IMR-90 (cell line): ENCODE data around the gene BMERB1. TPM values are rescaled to one million over a fixed set of nuclear protein-coding genes. Genes with fewer than 3 reads are reported as not detected.
A peak's percentile ranks its signal among the peaks of the same experiment; 100 is the strongest.

Experiments
- ATAC-seq: fragments of 200-7000 bp; cut with Tn5 transposase; 2 replicates; pipeline ENCODE4 v1.9.1; 2020; ENCODE audit warnings: low read depth, mild to moderate bottlenecking, moderate library complexity
- BruUV-seq: library from RNA; stranded (reverse); fragments of 400-500 nt; replicated peaks from 2 replicates; lab custom pipeline; 2021; lab: Mats Ljungman, UMichigan
- CTCF ChIA-PET: fragments of 300-600 bp; formaldehyde crosslinking; extraction: SDS; loops from one replicate; lab custom pipeline; 2021; ENCODE audit warnings: antibody characterized with exemption; lab: Yijun Ruan, JAX
- POLR2A ChIA-PET: fragments of 300-600 bp; sonication (Branson Sonifier 250); formaldehyde crosslinking; loops from one replicate; lab custom pipeline; 2022; ENCODE audit warnings: antibody characterized with exemption; ENCODE audit not compliant: unreplicated experiment; lab: Charles Lee
- DNase-seq: peaks from one replicate; pipeline ENCODE4 v3.0.0; 2013
- H2AFZ ChIP-seq: replicated peaks from 2 replicates; pipeline ENCODE3; 2013; ENCODE audit warnings: low read length, mild to moderate bottlenecking; ENCODE audit not compliant: poor library complexity
- H2AK5ac ChIP-seq: 2 replicates; pipeline ENCODE4 v1.6.1; 2013; ENCODE audit warnings: low read depth, low read length, inconsistent platforms
- H2AK9ac ChIP-seq: replicated peaks from 2 replicates; pipeline ENCODE3; 2013; ENCODE audit warnings: mild to moderate bottlenecking, low read depth, low read length, moderate library complexity; ENCODE audit not compliant: poor library complexity
- H2BK120ac ChIP-seq: 2 replicates; pipeline ENCODE4 v1.6.1; 2013; ENCODE audit warnings: low read depth, low read length, inconsistent platforms
- H2BK15ac ChIP-seq: 3 replicates; pipeline ENCODE4 v1.6.1; 2013; ENCODE audit warnings: low read depth, low read length, inconsistent platforms
- H2BK20ac ChIP-seq: 2 replicates; pipeline ENCODE4 v1.6.1; 2013; ENCODE audit warnings: low read depth, mild to moderate bottlenecking, inconsistent platforms, low read length, moderate library complexity
- H2BK5ac ChIP-seq: 2 replicates; pipeline ENCODE4 v1.6.1; 2013; ENCODE audit warnings: mild to moderate bottlenecking, low read depth, low read length, inconsistent platforms; ENCODE audit not compliant: poor library complexity, severe bottlenecking
- H3K14ac ChIP-seq: replicated peaks from 2 replicates; pipeline ENCODE4 v1.6.1; 2013; ENCODE audit warnings: low read depth, low read length, inconsistent platforms
- H3K18ac ChIP-seq: 2 replicates; pipeline ENCODE4 v1.6.1; 2013; ENCODE audit warnings: low read depth, low read length, control low read depth
- H3K23ac ChIP-seq: 2 replicates; pipeline ENCODE4 v1.6.1; 2013; ENCODE audit warnings: low read depth, low read length, inconsistent platforms
- H3K27ac ChIP-seq: 2 replicates; pipeline ENCODE4 v1.5.1; 2013; ENCODE audit warnings: mild to moderate bottlenecking, control low read depth, low read length; ENCODE audit not compliant: insufficient read depth
- H3K27me3 ChIP-seq: 2 replicates; pipeline ENCODE4 v1.6.1; 2013; ENCODE audit warnings: low read length; ENCODE audit not compliant: control insufficient read depth, insufficient read depth
- H3K36me3 ChIP-seq: 2 replicates; pipeline ENCODE4 v1.6.1; 2013; ENCODE audit warnings: low read length, mixed read lengths; ENCODE audit not compliant: control insufficient read depth, insufficient read depth
- H3K4ac ChIP-seq: 2 replicates; pipeline ENCODE4 v1.6.1; 2013; ENCODE audit warnings: low read depth, low read length, inconsistent platforms
- H3K4me1 ChIP-seq: 2 replicates; pipeline ENCODE4 v1.6.1; 2013; ENCODE audit warnings: low read length, mixed read lengths; ENCODE audit not compliant: control insufficient read depth, insufficient read depth
- H3K4me2 ChIP-seq: 2 replicates; pipeline ENCODE4 v1.6.1; 2013; ENCODE audit warnings: low read depth, mild to moderate bottlenecking, control low read depth, low read length, moderate library complexity
- H3K4me3 ChIP-seq: 2 replicates; pipeline ENCODE4 v1.5.1; 2013; ENCODE audit warnings: low read depth, mild to moderate bottlenecking, control low read depth, low read length, moderate library complexity; ENCODE audit not compliant: insufficient read depth
- H3K56ac ChIP-seq: 2 replicates; pipeline ENCODE4 v1.6.1; 2013; ENCODE audit warnings: low read length, inconsistent platforms; ENCODE audit not compliant: insufficient read depth; ENCODE audit errors: extremely low read depth
- H3K79me1 ChIP-seq, 2 experiments: 2 replicates each; pipeline ENCODE4 v1.6.1; 2013; ENCODE audit warnings: low read length in 2 of 2, inconsistent platforms in 1 of 2, low read depth in 1 of 2
- H3K9ac ChIP-seq: 2 replicates; pipeline ENCODE4 v1.6.1; 2013; ENCODE audit warnings: low read depth, low read length, control low read depth
- H3K9me1 ChIP-seq: 2 replicates; pipeline ENCODE4 v1.6.1; 2013; ENCODE audit warnings: low read length, inconsistent platforms; ENCODE audit not compliant: insufficient read depth
- H3K9me3 ChIP-seq: 2 replicates; pipeline ENCODE4 v1.6.1; 2013; ENCODE audit warnings: low read length; ENCODE audit not compliant: control insufficient read depth, insufficient read depth
- H4K20me1 ChIP-seq: 2 replicates; pipeline ENCODE4 v1.6.1; 2013; ENCODE audit warnings: low read length, inconsistent platforms; ENCODE audit not compliant: insufficient read depth
- H4K5ac ChIP-seq: 2 replicates; pipeline ENCODE4 v1.6.1; 2013; ENCODE audit warnings: mild to moderate bottlenecking, low read depth, low read length, control low read depth
- H4K8ac ChIP-seq, 2 experiments: 2 replicates each; pipeline ENCODE4 v1.6.1; 2013; ENCODE audit warnings: low read depth in 2 of 2, low read length in 2 of 2, control low read depth in 1 of 2, inconsistent platforms in 1 of 2
- H4K91ac ChIP-seq: 2 replicates; pipeline ENCODE4 v1.6.1; 2013; ENCODE audit warnings: low read depth, low read length, inconsistent platforms; ENCODE audit not compliant: insufficient read depth
- BHLHE40 ChIP-seq: fragments of 150-350 bp; IDR thresholded peaks from 2 replicates; pipeline ENCODE4 v1.6.1; 2016; ENCODE audit warnings: mild to moderate bottlenecking, low read depth, low read length
- CEBPB ChIP-seq: IDR thresholded peaks from 2 replicates; pipeline ENCODE4 v1.6.1; 2012; ENCODE audit warnings: low read depth, low read length, improper control_type of control experiment
- CHD1 ChIP-seq: IDR thresholded peaks from 2 replicates; pipeline ENCODE4 v1.6.1; 2012; ENCODE audit warnings: low read depth, low read length, improper control_type of control experiment
- FOS ChIP-seq: fragments of 150-350 bp; IDR thresholded peaks from 2 replicates; pipeline ENCODE4 v1.6.1; 2016; ENCODE audit warnings: low read depth, low read length
- MAFK ChIP-seq: IDR thresholded peaks from 2 replicates; pipeline ENCODE4 v1.6.1; 2012; ENCODE audit warnings: low read depth, low read length, improper control_type of control experiment
- MAZ ChIP-seq: IDR thresholded peaks from 2 replicates; pipeline ENCODE4 v1.6.1; 2012; ENCODE audit warnings: low read depth, mild to moderate bottlenecking, low read length, improper control_type of control experiment, moderate library complexity, borderline replicate concordance
- MXI1 ChIP-seq: IDR thresholded peaks from 2 replicates; pipeline ENCODE4 v1.6.1; 2012; ENCODE audit warnings: low read depth, mild to moderate bottlenecking, low read length, moderate library complexity, borderline replicate concordance
- NFE2L2 ChIP-seq: fragments of 150-350 bp; IDR thresholded peaks from 2 replicates; pipeline ENCODE4 v1.6.1; 2016; ENCODE audit warnings: low read depth, mild to moderate bottlenecking, low read length
- POLR2A ChIP-seq: IDR thresholded peaks from 2 replicates; pipeline ENCODE4 v1.6.1; 2012; ENCODE audit warnings: mild to moderate bottlenecking, low read depth, low read length
- RAD21 ChIP-seq: IDR thresholded peaks from 2 replicates; pipeline ENCODE4 v1.6.1; 2012; ENCODE audit warnings: low read length, improper control_type of control experiment
- RCOR1 ChIP-seq: IDR thresholded peaks from 2 replicates; pipeline ENCODE4 v1.6.1; 2012; ENCODE audit warnings: mild to moderate bottlenecking, low read length, improper control_type of control experiment; ENCODE audit not compliant: insufficient replicate concordance
- RFX5 ChIP-seq: IDR thresholded peaks from 2 replicates; pipeline ENCODE4 v1.8.0; 2012; ENCODE audit warnings: low read depth, mild to moderate bottlenecking, low read length, moderate library complexity
- SMC3 ChIP-seq: fragments of 150-350 bp; IDR thresholded peaks from 2 replicates; pipeline ENCODE4 v1.6.1; 2016; ENCODE audit warnings: low read depth, mild to moderate bottlenecking, antibody characterized with exemption, low read length, moderate library complexity
- WGBS, 2 experiments: methylation state at CpG; one replicate each; pipeline versions ENCODE4 v1.1.5 to v1.1.7; 2013; ENCODE audit warnings: missing lambda C conversion rate in 2 of 2; ENCODE audit not compliant: insufficient read length in 1 of 2; ENCODE audit errors: extremely low coverage in 2 of 2; 5-methylcytosine and 5-hydroxymethylcytosine counted together
- dilution Hi-C: fragments of 300-500 bp; cut with HindIII; formaldehyde crosslinking; loops from one replicate; pipeline ENCODE4 v1.14.3; 2018; ENCODE audit warnings: low sequenced_read_pairs; ENCODE audit not compliant: unreplicated experiment
- in situ Hi-C: fragments of 300-500 bp; cut with MboI; formaldehyde crosslinking; loops from 3 replicates; pipeline ENCODE4 v1.14.3; 2019; ENCODE audit warnings: low sequenced_read_pairs, inconsistent platforms, mixed read lengths
- intact Hi-C: fragments of 100-400 bp; cut with micrococcal nuclease; formaldehyde crosslinking; loops from 2 replicates; pipeline ENCODE4 v1.10.0; 2022
- polyA plus RNA-seq, 3 experiments: library from polyadenylated mRNA; depleted of rRNA; stranded (reverse); fragments of >200 nt; gene quantifications; 2 replicates each; pipeline ENCODE4 v1.2.3, GENCODE V29; 2012; ENCODE audit warnings: low replicate concordance in 1 of 3
- total RNA-seq: library from RNA; depleted of rRNA; stranded (reverse); fragments of >200 nt; gene quantifications from 2 replicates; pipeline ENCODE4 v1.2.3, GENCODE V29; 2012
- TF ChIP-seq, protein P1 (sequence below): conservative IDR thresholded peaks from 2 replicates; pipeline ENCODE4 v1.5.1; 2012; ENCODE audit warnings: mild to moderate bottlenecking, low read depth, low read length, improper control_type of control experiment
- TF ChIP-seq, protein P2 (sequence below): fragments of 150-350 bp; IDR thresholded peaks from 2 replicates; pipeline ENCODE4 v1.6.1; 2016; ENCODE audit warnings: low read depth, mild to moderate bottlenecking, low read length, moderate library complexity, borderline replicate concordance
- TF ChIP-seq, protein P3 (sequence below): fragments of 150-350 bp; IDR thresholded peaks from 2 replicates; pipeline ENCODE4 v1.6.1; 2017; ENCODE audit warnings: mild to moderate bottlenecking, antibody characterized with exemption, low read length, low read depth

Gene BMERB1
- total and polyA plus RNA-seq, 2 of the 4 experiments (the other 2 are of a cell fraction) = 22.6 to 32.9 TPM

DNA sequence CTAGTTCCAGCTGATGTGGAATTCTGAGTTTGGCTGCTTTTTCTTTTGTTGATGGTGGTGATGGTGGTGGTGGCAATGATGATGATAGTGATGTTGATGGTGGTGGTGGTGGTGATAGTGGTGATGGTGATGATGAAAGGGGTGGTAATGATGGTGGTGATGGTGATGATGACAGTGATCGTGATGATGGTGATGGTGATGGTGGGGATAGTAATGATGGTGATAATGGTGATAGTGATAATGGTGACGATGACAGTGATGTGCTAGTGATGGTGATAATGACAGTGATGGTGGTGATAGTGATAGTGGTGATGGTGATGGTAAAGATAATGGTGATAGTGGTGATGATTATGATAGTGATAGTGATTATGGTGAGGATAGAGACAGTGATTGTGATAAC is 61.5 kb downstream of the BMERB1 start:
- in situ Hi-C loops (no loop called here), dilution Hi-C loops (no loop called here), intact Hi-C loops (no loop called here)
- no peak overlapping the region for H4K8ac ChIP-seq
- CTCF ChIA-PET = no interaction called here
- H2BK15ac ChIP-seq = no peak overlapping the region
- no peak overlapping the region for H3K4me3 ChIP-seq
- H2BK120ac ChIP-seq = no peak overlapping the region
- no peak overlapping the region for H3K9ac ChIP-seq
- H2AK5ac ChIP-seq = peak overlapping the region; percentile 70; the same call in 1 of the 2 replicates
- no peak overlapping the region for H3K56ac ChIP-seq
- WGBS, 2 experiments = 100% methylated on average over 2 of the region's 2 CpGs; no CpG with 5 or more reads in 1 of the 2 experiments
- peaks cover 2% of the 10 kb centered on the region; the same call in 1 of the 2 replicates for H3K9me3 ChIP-seq
- peak overlapping the region; percentile 23 for H2BK5ac ChIP-seq
- no peak overlapping the region for H2AK9ac ChIP-seq
- H3K23ac ChIP-seq = no peak overlapping the region
- DNase-seq (no peak), ATAC-seq (no peak)
- no peak overlapping the region for H3K27ac ChIP-seq
- no peak overlapping the region for H3K18ac ChIP-seq
- no TSS peak for BruUV-seq
- no peak overlapping the region for H3K4me2 ChIP-seq
- H3K14ac ChIP-seq = no peak overlapping the region
- H4K5ac ChIP-seq = no peak overlapping the region
- POLR2A ChIA-PET = no interaction called here
- H3K9me1 ChIP-seq = peaks cover 17% of the 10 kb centered on the region
- H2AFZ ChIP-seq = no peak overlapping the region
- H2BK20ac ChIP-seq = no peak overlapping the region
- no peaks in the 10 kb centered on the region for H3K36me3 ChIP-seq
- no peak overlapping the region for H3K4ac ChIP-seq
- no peak for TF ChIP-seq SMC3
- no peak for TF ChIP-seq MAFK
- TF ChIP-seq, protein P1, sequence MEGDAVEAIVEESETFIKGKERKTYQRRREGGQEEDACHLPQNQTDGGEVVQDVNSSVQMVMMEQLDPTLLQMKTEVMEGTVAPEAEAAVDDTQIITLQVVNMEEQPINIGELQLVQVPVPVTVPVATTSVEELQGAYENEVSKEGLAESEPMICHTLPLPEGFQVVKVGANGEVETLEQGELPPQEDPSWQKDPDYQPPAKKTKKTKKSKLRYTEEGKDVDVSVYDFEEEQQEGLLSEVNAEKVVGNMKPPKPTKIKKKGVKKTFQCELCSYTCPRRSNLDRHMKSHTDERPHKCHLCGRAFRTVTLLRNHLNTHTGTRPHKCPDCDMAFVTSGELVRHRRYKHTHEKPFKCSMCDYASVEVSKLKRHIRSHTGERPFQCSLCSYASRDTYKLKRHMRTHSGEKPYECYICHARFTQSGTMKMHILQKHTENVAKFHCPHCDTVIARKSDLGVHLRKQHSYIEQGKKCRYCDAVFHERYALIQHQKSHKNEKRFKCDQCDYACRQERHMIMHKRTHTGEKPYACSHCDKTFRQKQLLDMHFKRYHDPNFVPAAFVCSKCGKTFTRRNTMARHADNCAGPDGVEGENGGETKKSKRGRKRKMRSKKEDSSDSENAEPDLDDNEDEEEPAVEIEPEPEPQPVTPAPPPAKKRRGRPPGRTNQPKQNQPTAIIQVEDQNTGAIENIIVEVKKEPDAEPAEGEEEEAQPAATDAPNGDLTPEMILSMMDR = no peak
- TF ChIP-seq POLR2A = no peak
- no peak for TF ChIP-seq RAD21
- no peak for TF ChIP-seq RCOR1
- no peak for TF ChIP-seq FOS
- no peak for TF ChIP-seq CEBPB
- TF ChIP-seq BHLHE40 = no peak
- no peak for TF ChIP-seq NFE2L2
- no peak for TF ChIP-seq CHD1
- TF ChIP-seq MAZ = no peak
- no peak for TF ChIP-seq RFX5
- TF ChIP-seq, protein P2, sequence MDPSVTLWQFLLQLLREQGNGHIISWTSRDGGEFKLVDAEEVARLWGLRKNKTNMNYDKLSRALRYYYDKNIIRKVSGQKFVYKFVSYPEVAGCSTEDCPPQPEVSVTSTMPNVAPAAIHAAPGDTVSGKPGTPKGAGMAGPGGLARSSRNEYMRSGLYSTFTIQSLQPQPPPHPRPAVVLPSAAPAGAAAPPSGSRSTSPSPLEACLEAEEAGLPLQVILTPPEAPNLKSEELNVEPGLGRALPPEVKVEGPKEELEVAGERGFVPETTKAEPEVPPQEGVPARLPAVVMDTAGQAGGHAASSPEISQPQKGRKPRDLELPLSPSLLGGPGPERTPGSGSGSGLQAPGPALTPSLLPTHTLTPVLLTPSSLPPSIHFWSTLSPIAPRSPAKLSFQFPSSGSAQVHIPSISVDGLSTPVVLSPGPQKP = no peak
- no peak for TF ChIP-seq MXI1
- TF ChIP-seq, protein P3, sequence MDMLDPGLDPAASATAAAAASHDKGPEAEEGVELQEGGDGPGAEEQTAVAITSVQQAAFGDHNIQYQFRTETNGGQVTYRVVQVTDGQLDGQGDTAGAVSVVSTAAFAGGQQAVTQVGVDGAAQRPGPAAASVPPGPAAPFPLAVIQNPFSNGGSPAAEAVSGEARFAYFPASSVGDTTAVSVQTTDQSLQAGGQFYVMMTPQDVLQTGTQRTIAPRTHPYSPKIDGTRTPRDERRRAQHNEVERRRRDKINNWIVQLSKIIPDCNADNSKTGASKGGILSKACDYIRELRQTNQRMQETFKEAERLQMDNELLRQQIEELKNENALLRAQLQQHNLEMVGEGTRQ = no peak
- no peaks in the 10 kb centered on the region; the same call in 1 of the 2 replicates for H4K20me1 ChIP-seq
- peaks cover 29 to 60% of the 10 kb centered on the region in 2 experiments for H3K79me1 ChIP-seq
- no peaks in the 10 kb centered on the region for H3K27me3 ChIP-seq
- peaks cover 5% of the 10 kb centered on the region for H3K4me1 ChIP-seq
- H4K91ac ChIP-seq = no peak overlapping the region
